HG02623 (cell line): Measurements from ENCODE around the gene ST3GAL5.
"Not testable (repeated sequence)": the region's sequence is repeated elsewhere in the genome, so short reads cannot be mapped to it uniquely, and the experiment has no call there.

Experiments used
- ATAC-seq: cut with Tn5 transposase; IDR thresholded peaks from one replicate; pipeline ENCODE4 v1.9.1; 2021; ENCODE audit warnings: moderate library complexity; ENCODE audit not compliant: unreplicated experiment

The ST3GAL5 gene

GRCh38 chr2:85894554-85895278 is 5.9 kb upstream of the ST3GAL5 start:
- not testable (repeated sequence) for ATAC-seq

GRCh38 chr2:85893428-85894258 is 4.9 kb upstream of the ST3GAL5 start:
- ATAC-seq = no peak

- ATAC-seq = no peak
Measured at GRCh38 chr2:85892216-85892944, 3.6 kb upstream of the ST3GAL5 start.

GRCh38 chr2:85890522-85891176 is 1.9 kb upstream of the ST3GAL5 start:
- ATAC-seq = no peak

- ATAC-seq = no peak
Measured at GRCh38 chr2:85889627-85890281, 964 bp upstream of the ST3GAL5 start.

DNA sequence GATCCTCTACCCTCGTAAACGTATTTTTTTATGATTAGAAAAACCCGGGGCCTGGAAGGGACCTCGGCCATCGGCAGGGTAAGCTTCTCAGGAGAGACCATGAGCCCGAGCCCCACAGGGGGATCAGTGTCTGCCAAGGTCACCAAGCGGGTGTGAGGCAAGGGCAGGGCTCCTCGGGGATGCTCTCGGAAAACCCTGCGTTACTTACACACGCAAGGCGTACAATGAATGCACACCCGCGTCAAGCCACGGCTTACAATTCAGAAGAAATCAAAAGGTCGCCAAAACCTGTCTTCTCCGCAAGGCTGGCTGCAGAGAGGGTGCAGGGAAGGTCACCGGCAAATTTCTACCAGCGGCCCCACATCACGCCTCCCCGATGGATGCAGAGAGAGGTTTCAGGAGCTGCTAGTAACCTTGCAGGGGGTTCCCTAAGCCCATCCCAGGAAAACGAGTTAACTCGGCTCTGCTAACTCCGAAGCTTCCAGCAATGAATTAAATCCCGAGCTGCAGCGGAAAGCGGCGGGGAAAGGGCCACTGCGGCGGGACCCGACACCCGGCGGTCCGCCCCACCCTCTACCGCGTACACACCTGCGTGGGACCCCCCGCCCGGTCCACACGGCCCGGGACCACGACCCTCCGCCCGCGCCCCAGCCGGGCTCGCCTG is 638 bp downstream of the ST3GAL5 start:
- no peak for ATAC-seq

DNA sequence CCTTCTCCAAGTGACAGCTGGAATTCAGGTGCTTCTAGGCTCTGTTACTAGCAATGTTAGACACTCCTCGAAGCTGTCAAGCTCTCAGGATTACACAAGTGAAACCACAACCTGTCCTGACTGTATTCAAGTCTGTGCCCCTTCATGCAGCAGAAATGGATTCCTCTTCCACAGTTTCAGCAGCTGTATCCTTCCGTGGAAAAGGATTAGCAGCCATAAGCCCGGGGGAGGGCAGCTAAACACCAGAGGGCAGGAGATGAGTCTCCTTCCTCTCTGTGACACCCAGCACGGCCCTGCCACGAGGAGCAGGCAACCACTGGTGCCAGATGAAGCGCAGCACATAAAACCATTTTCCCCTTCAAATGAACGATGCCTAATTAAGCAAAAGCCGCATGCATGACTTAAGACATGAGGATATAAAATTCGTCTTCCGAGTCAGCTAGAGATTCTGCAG is 1.2 kb downstream of the ST3GAL5 start:
- ATAC-seq = no peak

- no peak for ATAC-seq
Measured at GRCh38 chr2:85886590-85886989, 2.2 kb downstream of the ST3GAL5 start.

GRCh38 chr2:85886141-85886540 is 2.6 kb downstream of the ST3GAL5 start:
- no peak for ATAC-seq

DNA sequence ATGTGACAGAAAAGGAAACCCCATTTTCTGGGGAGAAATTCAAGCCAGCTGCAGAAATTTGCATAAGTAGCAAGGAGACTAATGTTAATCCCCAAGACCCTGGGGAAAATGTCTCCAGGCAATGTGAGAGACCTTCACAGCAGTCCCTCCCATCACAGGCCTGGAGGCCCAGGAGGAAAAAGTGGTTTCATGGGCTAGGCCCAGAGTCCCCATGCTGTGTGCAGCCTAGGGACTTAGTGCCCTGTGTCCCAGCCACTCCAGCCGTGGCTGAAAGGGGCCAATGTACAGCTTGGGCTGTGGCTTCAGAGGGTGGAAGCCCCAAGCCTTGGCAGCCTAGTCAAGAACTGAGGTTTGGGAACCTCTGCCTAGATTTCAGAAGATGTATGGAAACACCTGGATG is 7.0 kb downstream of the ST3GAL5 start:
- not testable (repeated sequence) for ATAC-seq

GRCh38 chr2:85880716-85881328 is 8.0 kb downstream of the ST3GAL5 start:
- ATAC-seq = not testable (repeated sequence)

- no peak for ATAC-seq
Measured at GRCh38 chr2:85878719-85879370, 9.9 kb downstream of the ST3GAL5 start.

DNA sequence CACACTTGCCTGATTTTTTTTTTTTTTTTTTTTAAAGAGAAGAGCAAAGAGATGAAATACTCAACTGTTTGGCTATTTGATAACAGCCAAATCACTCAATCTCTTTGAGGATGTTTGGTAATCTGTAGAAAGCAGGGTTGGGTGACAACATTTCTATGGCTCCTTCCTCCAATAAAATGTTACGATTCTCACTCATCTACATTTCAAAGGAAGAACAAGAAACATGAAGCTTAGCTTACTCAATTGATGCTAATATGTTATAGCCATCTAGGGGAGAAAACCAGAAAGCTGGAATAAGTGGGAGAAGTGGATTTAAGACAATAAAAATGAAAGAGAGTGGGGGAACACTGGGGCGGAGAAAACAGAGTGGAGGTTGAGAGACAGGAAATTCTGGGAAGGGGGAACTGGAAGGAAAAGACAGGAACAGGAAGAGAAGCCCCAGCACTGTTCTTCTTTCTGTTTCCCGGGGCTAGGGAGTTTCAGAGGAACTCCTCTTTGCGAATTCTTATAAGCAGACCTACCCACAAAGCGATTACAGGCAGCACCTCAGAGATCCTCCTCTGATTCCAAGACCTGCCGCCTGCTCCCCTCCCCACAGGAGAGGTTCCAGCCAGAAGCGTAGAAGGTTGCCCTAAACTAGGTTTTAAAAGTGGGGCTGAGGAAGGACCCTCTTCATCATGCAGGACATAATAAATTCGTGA is 13.3 kb downstream of the ST3GAL5 start:
- ATAC-seq = no peak

- ATAC-seq = no peak
Measured at GRCh38 chr2:85873679-85874078, 15.1 kb downstream of the ST3GAL5 start.

DNA sequence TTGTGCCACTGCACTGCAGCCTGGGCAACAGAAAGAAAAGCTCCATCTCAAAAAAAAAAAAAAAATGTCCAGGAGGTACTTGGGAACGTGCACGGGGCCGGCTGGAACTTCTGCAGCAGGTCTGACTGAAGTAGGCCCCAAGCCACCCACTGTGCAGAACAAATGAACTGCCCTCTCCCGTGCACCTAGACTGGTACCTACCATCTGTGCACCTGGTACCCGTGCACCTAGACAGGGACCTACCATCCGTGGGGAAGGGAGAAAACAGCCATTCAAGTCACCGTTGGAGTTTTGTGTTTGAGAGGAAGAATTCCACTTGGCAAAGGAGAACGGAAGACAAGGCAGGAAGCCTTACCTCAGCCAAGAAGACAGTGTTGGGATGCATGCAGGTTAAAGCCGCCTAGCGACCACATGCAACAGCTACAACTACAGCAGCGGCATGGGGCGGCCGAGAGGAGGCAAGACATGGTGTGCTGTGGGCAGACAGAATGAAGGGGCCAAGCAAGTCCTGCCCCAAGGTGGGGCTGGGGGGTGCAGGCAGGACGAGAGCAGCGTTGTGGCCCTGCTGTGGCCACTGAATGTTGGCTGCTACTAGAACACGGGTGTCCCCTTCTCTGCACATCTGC is 16.1 kb downstream of the ST3GAL5 start:
- no peak for ATAC-seq

DNA sequence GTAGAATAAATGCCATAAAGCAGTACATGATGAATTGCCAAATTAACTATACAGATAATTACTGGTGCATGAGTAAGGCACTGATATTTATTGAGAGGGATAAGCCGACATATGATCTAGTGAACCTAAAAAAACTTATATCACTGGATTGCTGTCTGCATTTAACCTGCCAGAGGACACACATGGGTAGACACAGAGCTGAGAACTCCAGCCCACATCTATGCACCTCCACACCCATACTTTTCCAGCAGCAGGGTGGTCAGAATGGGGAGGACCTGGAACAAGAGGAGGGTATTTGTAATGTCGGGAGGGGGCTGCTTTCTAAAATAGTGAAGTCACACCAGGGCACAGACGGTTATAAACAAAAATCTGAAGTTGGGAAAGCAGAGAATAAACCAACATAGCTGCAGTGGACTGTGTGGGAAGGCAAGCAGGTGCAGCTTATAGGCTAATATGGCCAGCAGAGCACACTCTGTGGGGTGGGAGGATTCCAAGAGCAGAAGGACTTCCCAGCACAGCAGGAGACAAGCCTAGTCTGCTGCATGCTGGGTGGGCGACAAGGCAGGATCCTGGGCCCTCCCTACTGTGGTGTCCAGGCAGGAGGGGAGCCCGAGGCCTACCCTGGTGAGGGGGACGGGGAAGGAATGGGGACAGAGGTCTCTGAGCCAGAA is 17.2 kb downstream of the ST3GAL5 start:
- no peak for ATAC-seq

- no peak for ATAC-seq
Measured at GRCh38 chr2:85868822-85869221, 20.0 kb downstream of the ST3GAL5 start.
